ENCODE data around the gene HDAC4. TPM values are rescaled to one million over a fixed set of nuclear protein-coding genes. Genes with fewer than 3 reads are reported as not detected.

Gene HDAC4
- total and polyA plus RNA-seq, 2 experiments from 2014 or later = 8.1 to 41.8 TPM

DNA sequence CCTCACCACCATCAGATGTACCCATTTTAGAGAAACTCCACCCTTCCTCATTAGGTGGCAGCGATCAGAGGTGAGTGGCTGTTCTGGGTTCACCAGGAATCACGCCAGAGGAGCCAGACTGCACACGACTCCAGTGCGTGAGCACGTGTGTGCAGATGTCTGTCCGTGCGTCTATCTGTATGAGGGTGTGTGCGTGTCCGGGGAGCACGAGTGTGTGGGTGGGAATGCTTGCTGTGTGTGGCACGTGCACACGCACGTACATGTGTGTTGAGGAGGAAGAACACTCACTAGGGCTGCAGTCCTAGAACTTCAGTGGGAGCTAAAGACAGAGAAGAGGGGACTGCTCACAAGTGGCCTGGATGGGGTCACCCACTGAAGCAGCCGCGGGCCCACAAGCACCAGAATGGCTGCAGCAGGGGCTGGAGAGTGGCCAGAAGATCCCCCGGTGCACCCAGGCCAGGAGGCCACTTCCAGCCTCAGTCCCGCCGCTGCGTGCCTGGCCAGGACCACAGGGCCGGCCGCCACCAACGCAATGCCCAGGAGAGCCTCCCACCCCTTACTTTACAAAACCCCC, 13.9 kb downstream of the HDAC4 start (continued):
- TF ChIP-seq, protein P1, sequence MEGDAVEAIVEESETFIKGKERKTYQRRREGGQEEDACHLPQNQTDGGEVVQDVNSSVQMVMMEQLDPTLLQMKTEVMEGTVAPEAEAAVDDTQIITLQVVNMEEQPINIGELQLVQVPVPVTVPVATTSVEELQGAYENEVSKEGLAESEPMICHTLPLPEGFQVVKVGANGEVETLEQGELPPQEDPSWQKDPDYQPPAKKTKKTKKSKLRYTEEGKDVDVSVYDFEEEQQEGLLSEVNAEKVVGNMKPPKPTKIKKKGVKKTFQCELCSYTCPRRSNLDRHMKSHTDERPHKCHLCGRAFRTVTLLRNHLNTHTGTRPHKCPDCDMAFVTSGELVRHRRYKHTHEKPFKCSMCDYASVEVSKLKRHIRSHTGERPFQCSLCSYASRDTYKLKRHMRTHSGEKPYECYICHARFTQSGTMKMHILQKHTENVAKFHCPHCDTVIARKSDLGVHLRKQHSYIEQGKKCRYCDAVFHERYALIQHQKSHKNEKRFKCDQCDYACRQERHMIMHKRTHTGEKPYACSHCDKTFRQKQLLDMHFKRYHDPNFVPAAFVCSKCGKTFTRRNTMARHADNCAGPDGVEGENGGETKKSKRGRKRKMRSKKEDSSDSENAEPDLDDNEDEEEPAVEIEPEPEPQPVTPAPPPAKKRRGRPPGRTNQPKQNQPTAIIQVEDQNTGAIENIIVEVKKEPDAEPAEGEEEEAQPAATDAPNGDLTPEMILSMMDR (conservative IDR thresholded peaks at IDR 0.05; ENCODE audit: low read depth in 2 of 2) = no peak
- no peak for TF ChIP-seq EZH2phosphoT487 (IDR thresholded peaks at IDR 0.05; ENCODE audit: unreplicated experiment)

DNA sequence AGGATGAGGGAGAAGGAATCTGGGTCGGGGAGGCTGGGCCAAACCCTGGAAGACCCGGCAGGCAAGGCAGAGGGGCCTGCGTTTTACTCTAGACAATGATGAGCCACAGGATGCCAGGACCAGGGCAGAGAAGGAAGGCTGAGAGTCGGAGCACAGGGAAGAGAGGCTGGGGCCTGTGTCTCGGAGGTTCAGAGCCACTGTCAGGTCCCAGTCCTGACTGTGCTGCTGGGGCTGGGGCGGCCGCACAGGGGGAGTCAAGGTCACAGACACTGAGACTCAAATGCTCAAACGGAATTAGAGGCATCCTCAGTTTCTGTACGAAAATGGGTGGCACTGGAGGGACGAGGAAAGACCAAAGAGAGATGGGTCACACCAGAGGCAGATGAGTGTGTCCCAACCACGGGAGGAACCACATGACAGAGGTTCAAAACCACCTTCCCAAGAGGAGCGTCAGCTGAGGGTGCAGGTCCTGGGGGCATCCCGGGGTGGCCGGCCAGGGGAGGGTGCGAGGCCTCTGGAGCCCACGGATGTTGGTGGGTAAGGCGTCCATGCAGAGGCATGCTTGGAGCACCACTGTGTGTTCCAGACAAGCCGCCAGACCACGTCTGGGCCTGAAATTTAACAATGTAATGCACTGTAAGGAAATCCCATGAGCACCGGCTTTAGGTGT, 14.7 kb downstream of the HDAC4 start:
- 0 out of 2 replicates have a peak, but pooled peaks cover 4% of the 10 kb centered on the region for H3F3A ChIP-seq (replicated peaks; ENCODE audit: low read depth)
- H3K27ac ChIP-seq (ENCODE audit: low read depth) = no peak overlapping the region
- H2AFZ ChIP-seq = no peak overlapping the region
- H3K4me1 ChIP-seq (ENCODE audit: insufficient read depth) = peaks cover 22% of the 10 kb centered on the region
- H3K4me3 Mint-ChIP-seq = no peak overlapping the region
- peaks cover 7% of the 10 kb centered on the region for H3K27me3 Mint-ChIP-seq (ENCODE audit: insufficient read depth, low read depth, poor library complexity)
- DNase-seq (ENCODE audit: low spot score) = no peak
- no peak overlapping the region for H3K4me3 ChIP-seq
- H3K27me3 ChIP-seq (ENCODE audit: insufficient read depth) = no peaks in the 10 kb centered on the region
- H4K20me1 ChIP-seq (replicated peaks; ENCODE audit: insufficient read depth) = no peaks in the 10 kb centered on the region; the same call in 1 of the 2 replicates
- no peaks in the 10 kb centered on the region for H3K9me2 ChIP-seq (ENCODE audit: insufficient read depth)
- ATAC-seq = peak; percentile 12; the same call in 2 of the 3 replicates
- peak overlapping the region; percentile 89 for H3K27ac Mint-ChIP-seq
- no peaks in the 10 kb centered on the region; the same call in 2 of the 3 replicates for H3K9me3 Mint-ChIP-seq
- H3K36me3 Mint-ChIP-seq (ENCODE audit: low read depth) = peaks cover 23% of the 10 kb centered on the region
- H3K36me3 ChIP-seq (ENCODE audit: insufficient read depth) = no peaks in the 10 kb centered on the region
- TF ChIP-seq ZNF114 (CRISPR knock-in tag; IDR thresholded peaks at IDR 0.05) (no peak), EZH2 (IDR thresholded peaks at IDR 0.05; ENCODE audit: low read depth, unreplicated experiment) (no peak), POLR2AphosphoS5 (IDR thresholded peaks at IDR 0.05; ENCODE audit: low read depth) (no peak), ZNF331 (CRISPR knock-in tag; IDR thresholded peaks at IDR 0.05; ENCODE audit: low read depth) (no peak), EZH2phosphoT487 (IDR thresholded peaks at IDR 0.05; ENCODE audit: unreplicated experiment) (no peak)
- TF ChIP-seq, protein P2, sequence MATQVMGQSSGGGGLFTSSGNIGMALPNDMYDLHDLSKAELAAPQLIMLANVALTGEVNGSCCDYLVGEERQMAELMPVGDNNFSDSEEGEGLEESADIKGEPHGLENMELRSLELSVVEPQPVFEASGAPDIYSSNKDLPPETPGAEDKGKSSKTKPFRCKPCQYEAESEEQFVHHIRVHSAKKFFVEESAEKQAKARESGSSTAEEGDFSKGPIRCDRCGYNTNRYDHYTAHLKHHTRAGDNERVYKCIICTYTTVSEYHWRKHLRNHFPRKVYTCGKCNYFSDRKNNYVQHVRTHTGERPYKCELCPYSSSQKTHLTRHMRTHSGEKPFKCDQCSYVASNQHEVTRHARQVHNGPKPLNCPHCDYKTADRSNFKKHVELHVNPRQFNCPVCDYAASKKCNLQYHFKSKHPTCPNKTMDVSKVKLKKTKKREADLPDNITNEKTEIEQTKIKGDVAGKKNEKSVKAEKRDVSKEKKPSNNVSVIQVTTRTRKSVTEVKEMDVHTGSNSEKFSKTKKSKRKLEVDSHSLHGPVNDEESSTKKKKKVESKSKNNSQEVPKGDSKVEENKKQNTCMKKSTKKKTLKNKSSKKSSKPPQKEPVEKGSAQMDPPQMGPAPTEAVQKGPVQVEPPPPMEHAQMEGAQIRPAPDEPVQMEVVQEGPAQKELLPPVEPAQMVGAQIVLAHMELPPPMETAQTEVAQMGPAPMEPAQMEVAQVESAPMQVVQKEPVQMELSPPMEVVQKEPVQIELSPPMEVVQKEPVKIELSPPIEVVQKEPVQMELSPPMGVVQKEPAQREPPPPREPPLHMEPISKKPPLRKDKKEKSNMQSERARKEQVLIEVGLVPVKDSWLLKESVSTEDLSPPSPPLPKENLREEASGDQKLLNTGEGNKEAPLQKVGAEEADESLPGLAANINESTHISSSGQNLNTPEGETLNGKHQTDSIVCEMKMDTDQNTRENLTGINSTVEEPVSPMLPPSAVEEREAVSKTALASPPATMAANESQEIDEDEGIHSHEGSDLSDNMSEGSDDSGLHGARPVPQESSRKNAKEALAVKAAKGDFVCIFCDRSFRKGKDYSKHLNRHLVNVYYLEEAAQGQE (IDR thresholded peaks at IDR 0.05; ENCODE audit: unreplicated experiment) = no peak
- TF ChIP-seq, protein P3, sequence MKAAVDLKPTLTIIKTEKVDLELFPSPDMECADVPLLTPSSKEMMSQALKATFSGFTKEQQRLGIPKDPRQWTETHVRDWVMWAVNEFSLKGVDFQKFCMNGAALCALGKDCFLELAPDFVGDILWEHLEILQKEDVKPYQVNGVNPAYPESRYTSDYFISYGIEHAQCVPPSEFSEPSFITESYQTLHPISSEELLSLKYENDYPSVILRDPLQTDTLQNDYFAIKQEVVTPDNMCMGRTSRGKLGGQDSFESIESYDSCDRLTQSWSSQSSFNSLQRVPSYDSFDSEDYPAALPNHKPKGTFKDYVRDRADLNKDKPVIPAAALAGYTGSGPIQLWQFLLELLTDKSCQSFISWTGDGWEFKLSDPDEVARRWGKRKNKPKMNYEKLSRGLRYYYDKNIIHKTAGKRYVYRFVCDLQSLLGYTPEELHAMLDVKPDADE (IDR thresholded peaks at IDR 0.05) = no peak
- peaks cover 37% of the 10 kb centered on the region for H3K4me1 Mint-ChIP-seq
- peaks cover 92% of the 10 kb centered on the region for H3K79me2 ChIP-seq (replicated peaks; ENCODE audit: insufficient read depth)
- no peak overlapping the region for H3K4me2 ChIP-seq

Measured in GM23338 (cell line).